BLaER1 treated with 17β-estradiol and CSF1 and Interleukin-3, amounts not matched to agents 10 nM and 100 nM (cell line): Measurements from ENCODE around the gene ACTR8.
A peak's percentile ranks its signal among the peaks of the same experiment; 100 is the strongest.

Source experiments
- H3K27ac ChIP-seq, 11 experiments: shearing (Covaris generic); formaldehyde crosslinking; 2 replicates each; pipeline ENCODE4 v1.8.1; 2022
- H3K27me3 ChIP-seq, 11 experiments: shearing (Covaris generic); formaldehyde crosslinking; 2 replicates each; pipeline ENCODE4 v1.8.1; 2022
- H3K36me3 ChIP-seq, 11 experiments: shearing (Covaris generic); formaldehyde crosslinking; 2 replicates each; pipeline ENCODE4 v1.8.1; 2022
- H3K4me1 ChIP-seq, 10 experiments: shearing (Covaris generic); formaldehyde crosslinking; 2 replicates each; pipeline ENCODE4 v1.8.1; 2022
- H3K4me2 ChIP-seq, 11 experiments: shearing (Covaris generic); formaldehyde crosslinking; 2 replicates each; pipeline ENCODE4 v1.8.1; 2022
- H3K4me3 ChIP-seq, 10 experiments: shearing (Covaris generic); formaldehyde crosslinking; 2 replicates each; pipeline ENCODE4 v1.8.1; 2022
- H3K9ac ChIP-seq, 11 experiments: shearing (Covaris generic); formaldehyde crosslinking; 2 replicates each; pipeline ENCODE4 v1.8.1; 2022
- H3K9me3 ChIP-seq, 11 experiments: shearing (Covaris generic); formaldehyde crosslinking; replicated peaks in 1 of 11; 2 replicates each; pipeline ENCODE4 v1.8.1; 2022
- H4K20me1 ChIP-seq, 11 experiments: shearing (Covaris generic); formaldehyde crosslinking; 2 replicates each; pipeline ENCODE4 v1.8.1; 2022
- Cebpa-rat ChIP-seq, 11 experiments: shearing (Covaris generic); IDR thresholded peaks; 2 replicates each; pipeline ENCODE4 v1.8.1; 2022

The ACTR8 gene

GRCh38 chr3:53834429-53835095 is 47.4 kb downstream of the ACTR8 start:
- Histone ChIP-seq H3K4me1 (peaks cover 0 to 14% (median 0%) of the 10 kb centered on the region in 10 experiments; a peak in 2 of 20 replicates), H3K9me3 (no peaks in the 10 kb centered on the region), H3K4me2 (no peak overlapping the region), H3K27me3 (no peaks in the 10 kb centered on the region), H3K27ac (no peak overlapping the region), H3K4me3 (no peak overlapping the region), H4K20me1 (no peaks in the 10 kb centered on the region), H3K36me3 (no peaks in the 10 kb centered on the region), H3K9ac (no peak overlapping the region)
- no peak for TF ChIP-seq Cebpa-rat (IDR thresholded peaks at IDR 0.05)

GRCh38 chr3:53833700-53834099 is 48.3 kb downstream of the ACTR8 start:
- Histone ChIP-seq H3K36me3 (no peaks in the 10 kb centered on the region), H3K9me3 (no peaks in the 10 kb centered on the region), H3K27ac (no peak overlapping the region), H3K9ac (no peak overlapping the region), H4K20me1 (no peaks in the 10 kb centered on the region), H3K4me3 (no peak overlapping the region), H3K27me3 (no peaks in the 10 kb centered on the region), H3K4me1 (peaks cover 0 to 14% (median 0%) of the 10 kb centered on the region in 10 experiments; a peak in 2 of 20 replicates), H3K4me2 (peak overlapping the region in 2 of 11 experiments; percentile 17 to 29; a peak in 2 of 22 replicates)
- TF ChIP-seq Cebpa-rat (IDR thresholded peaks at IDR 0.05), result no peak

DNA sequence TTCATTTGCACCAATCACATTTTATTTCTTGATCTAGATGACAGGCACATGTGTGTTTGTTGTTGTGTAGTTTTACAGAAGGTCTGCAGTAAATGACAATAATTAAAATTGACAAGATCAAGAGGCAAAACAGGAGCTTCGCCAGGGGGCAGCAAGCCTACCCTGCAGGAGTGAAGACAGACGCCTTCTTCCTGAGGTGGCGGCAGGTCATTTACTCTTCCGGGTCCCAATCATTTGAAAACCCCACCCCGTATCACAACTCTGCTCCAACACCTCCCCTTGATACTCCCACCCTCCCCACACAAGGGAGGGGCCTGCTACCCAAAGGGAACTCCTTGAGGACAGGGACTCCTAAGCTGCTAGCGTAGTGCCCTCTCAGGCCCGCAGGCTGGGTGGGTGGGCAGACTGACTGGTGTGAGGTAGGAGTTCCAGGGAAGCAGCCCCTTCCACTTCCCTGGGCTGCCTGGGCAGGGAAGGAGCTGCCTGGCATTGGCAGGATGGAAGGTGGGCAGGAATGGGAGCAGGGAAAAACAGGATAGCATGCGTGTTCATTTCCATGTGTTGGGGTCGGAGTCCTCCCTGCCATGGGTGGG is 48.8 kb downstream of the ACTR8 start:
- no peaks in the 10 kb centered on the region for H3K9me3 ChIP-seq
- no peak overlapping the region for H3K4me3 ChIP-seq
- no peak for TF ChIP-seq Cebpa-rat (IDR thresholded peaks at IDR 0.05)
- no peak overlapping the region for H3K27ac ChIP-seq
- peaks cover 0 to 14% (median 0%) of the 10 kb centered on the region in 10 experiments; a peak in 2 of 20 replicates for H3K4me1 ChIP-seq
- no peaks in the 10 kb centered on the region for H3K36me3 ChIP-seq
- peak overlapping the region in 2 of 11 experiments; percentile 17 to 29; a peak in 2 of 22 replicates for H3K4me2 ChIP-seq
- no peaks in the 10 kb centered on the region for H3K27me3 ChIP-seq
- no peaks in the 10 kb centered on the region for H4K20me1 ChIP-seq
- H3K9ac ChIP-seq, result no peak overlapping the region

DNA sequence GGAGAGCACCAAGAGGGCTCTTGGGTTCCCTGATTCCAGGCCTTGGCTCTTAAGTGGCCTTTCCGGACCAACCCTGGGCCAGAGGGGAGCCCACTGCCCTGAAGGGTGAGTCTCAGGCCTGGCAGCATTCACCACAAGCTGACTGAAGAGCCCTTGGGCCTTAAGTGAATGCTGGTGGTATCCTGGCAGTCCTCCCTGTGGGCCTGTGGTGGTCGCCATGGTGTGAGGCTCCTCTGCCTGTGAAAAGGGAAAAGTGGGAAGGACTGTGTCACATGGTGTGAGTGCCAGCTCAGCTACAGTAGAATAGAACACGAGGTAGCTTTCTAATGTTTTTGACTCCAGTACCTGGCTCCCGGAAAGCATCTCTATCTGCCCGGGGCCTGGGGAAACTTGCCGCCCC is 51.0 kb downstream of the ACTR8 start:
- no peaks in the 10 kb centered on the region for H4K20me1 ChIP-seq
- H3K36me3 ChIP-seq, result no peaks in the 10 kb centered on the region
- H3K4me2 ChIP-seq, result no peak overlapping the region
- no peaks in the 10 kb centered on the region for H3K27me3 ChIP-seq
- no peak for TF ChIP-seq Cebpa-rat (IDR thresholded peaks at IDR 0.05)
- H3K9me3 ChIP-seq, result no peaks in the 10 kb centered on the region
- H3K9ac ChIP-seq, result no peak overlapping the region
- peaks cover 0 to 8% (median 0%) of the 10 kb centered on the region in 10 experiments; a peak in 2 of 20 replicates for H3K4me1 ChIP-seq
- no peak overlapping the region for H3K4me3 ChIP-seq
- no peak overlapping the region for H3K27ac ChIP-seq

DNA sequence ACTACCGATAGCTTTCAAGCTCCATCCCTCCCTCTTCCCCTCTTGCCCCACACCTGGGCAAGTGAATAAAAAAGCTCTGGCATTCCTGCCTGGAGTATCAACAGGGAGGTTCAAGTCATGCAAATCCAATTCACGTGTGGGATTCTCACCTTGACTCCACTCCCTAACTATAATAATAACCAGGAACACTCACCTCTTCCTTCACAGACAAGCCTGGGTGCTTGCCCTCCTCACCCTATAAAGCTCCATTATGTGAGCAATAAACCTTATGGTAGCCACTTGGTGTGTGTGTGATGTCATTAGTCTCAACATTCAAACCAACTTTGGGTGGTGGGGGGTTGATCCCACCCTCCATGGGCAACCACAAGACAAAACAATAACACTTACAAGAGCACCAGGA is 52.3 kb downstream of the ACTR8 start:
- no peaks in the 10 kb centered on the region for H3K9me3 ChIP-seq
- no peaks in the 10 kb centered on the region for H3K36me3 ChIP-seq
- no peak overlapping the region for H3K4me2 ChIP-seq
- H3K4me1 ChIP-seq, result peaks cover 0 to 8% (median 0%) of the 10 kb centered on the region in 10 experiments; a peak in 2 of 20 replicates
- H4K20me1 ChIP-seq, result no peaks in the 10 kb centered on the region
- no peaks in the 10 kb centered on the region for H3K27me3 ChIP-seq
- H3K9ac ChIP-seq, result no peak overlapping the region
- H3K4me3 ChIP-seq, result no peak overlapping the region
- TF ChIP-seq Cebpa-rat (IDR thresholded peaks at IDR 0.05), result no peak
- no peak overlapping the region for H3K27ac ChIP-seq

GRCh38 chr3:53828581-53828980 is 53.4 kb downstream of the ACTR8 start:
- no peak overlapping the region for H3K4me2 ChIP-seq
- no peaks in the 10 kb centered on the region for H4K20me1 ChIP-seq
- TF ChIP-seq Cebpa-rat (IDR thresholded peaks at IDR 0.05), result no peak
- no peak overlapping the region for H3K27ac ChIP-seq
- H3K4me1 ChIP-seq, result peaks cover 0 to 5% (median 0%) of the 10 kb centered on the region in 10 experiments; a peak in 2 of 20 replicates
- H3K4me3 ChIP-seq, result no peak overlapping the region
- no peak overlapping the region for H3K9ac ChIP-seq
- H3K9me3 ChIP-seq, result no peaks in the 10 kb centered on the region; a peak in 1 of 22 replicates
- H3K36me3 ChIP-seq, result no peaks in the 10 kb centered on the region
- no peaks in the 10 kb centered on the region for H3K27me3 ChIP-seq

- H3K4me1 ChIP-seq, result peaks cover 0 to 8% (median under 1%) of the 10 kb centered on the region in 10 experiments; a peak in 6 of 20 replicates
- no peak for TF ChIP-seq Cebpa-rat (IDR thresholded peaks at IDR 0.05)
- no peaks in the 10 kb centered on the region for H3K27me3 ChIP-seq
- no peaks in the 10 kb centered on the region; a peak in 1 of 22 replicates for H3K9me3 ChIP-seq
- 0 out of 22 replicates have a peak, but pooled peaks cover 0 to 4% (median 0%) of the 10 kb centered on the region in 11 experiments for H4K20me1 ChIP-seq
- no peak overlapping the region for H3K9ac ChIP-seq
- H3K27ac ChIP-seq, result no peak overlapping the region
- H3K36me3 ChIP-seq, result no peaks in the 10 kb centered on the region
- no peak overlapping the region for H3K4me3 ChIP-seq
- no peak overlapping the region for H3K4me2 ChIP-seq
Measured at GRCh38 chr3:53826048-53826447, 55.9 kb downstream of the ACTR8 start.

GRCh38 chr3:53824795-53825194 is 57.2 kb downstream of the ACTR8 start:
- no peak overlapping the region for H3K4me2 ChIP-seq
- peaks cover 0 to 12% (median 4%) of the 10 kb centered on the region in 10 experiments; a peak in 6 of 20 replicates for H3K4me1 ChIP-seq
- no peak for TF ChIP-seq Cebpa-rat (IDR thresholded peaks at IDR 0.05)
- H3K4me3 ChIP-seq, result no peak overlapping the region
- no peaks in the 10 kb centered on the region for H3K36me3 ChIP-seq
- peaks cover 0 to 4% (median 0%) of the 10 kb centered on the region in 11 experiments; a peak in 1 of 22 replicates for H4K20me1 ChIP-seq
- H3K9ac ChIP-seq, result no peak overlapping the region
- H3K9me3 ChIP-seq, result no peaks in the 10 kb centered on the region; a peak in 1 of 22 replicates
- no peak overlapping the region for H3K27ac ChIP-seq
- no peaks in the 10 kb centered on the region for H3K27me3 ChIP-seq

DNA sequence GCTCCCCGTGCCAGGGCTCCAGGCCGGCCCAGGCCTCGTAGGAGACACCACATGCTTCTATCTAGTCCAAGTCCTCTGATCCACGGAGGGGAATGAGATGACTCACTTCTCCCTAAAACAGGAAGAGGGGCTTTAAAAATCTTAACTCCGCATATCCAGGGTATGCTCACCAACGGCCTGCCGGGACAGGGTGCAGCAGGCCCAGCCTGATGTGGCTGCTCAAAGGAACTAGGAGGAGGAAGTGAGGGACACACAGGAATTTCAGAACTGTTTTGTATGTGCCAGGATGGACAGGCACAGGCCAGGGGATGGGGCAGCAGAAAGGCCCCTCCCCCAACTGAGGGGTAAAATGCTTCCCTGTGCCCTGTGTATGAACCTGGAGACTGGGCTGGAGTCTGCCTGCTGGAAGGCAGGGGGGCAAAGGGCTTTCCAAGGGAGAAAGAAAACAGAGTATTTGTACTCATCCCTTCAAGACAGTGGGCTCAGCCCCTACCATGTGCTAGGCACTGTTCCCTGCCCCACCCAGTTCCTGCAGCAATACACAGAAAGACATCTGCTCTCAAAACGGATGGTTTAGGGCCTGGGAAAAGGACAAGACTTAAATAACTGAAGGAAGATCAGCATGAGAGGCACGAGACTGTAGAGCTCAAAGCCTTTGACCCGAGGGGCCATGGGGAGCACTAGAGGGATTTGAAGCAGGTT is 57.8 kb downstream of the ACTR8 start:
- Histone ChIP-seq H3K36me3 (no peaks in the 10 kb centered on the region), H3K27me3 (no peaks in the 10 kb centered on the region), H3K27ac (no peak overlapping the region), H4K20me1 (peaks cover 0 to 4% (median 0%) of the 10 kb centered on the region in 11 experiments; a peak in 1 of 22 replicates), H3K4me1 (peaks cover 0 to 12% (median 4%) of the 10 kb centered on the region in 10 experiments; a peak in 6 of 20 replicates), H3K9me3 (no peaks in the 10 kb centered on the region; a peak in 1 of 22 replicates), H3K4me3 (no peak overlapping the region), H3K9ac (no peak overlapping the region), H3K4me2 (no peak overlapping the region)
- no peak for TF ChIP-seq Cebpa-rat (IDR thresholded peaks at IDR 0.05)
